Gastrocnemius medialis (tissue), 4 donors: ENCODE data around the gene ARV1.
"Not testable (repeated sequence)": the region's sequence is repeated elsewhere in the genome, so short reads cannot be mapped to it uniquely, and the experiment has no call there.

Source experiments
- CTCF ChIP-seq, 5 experiments: fragments of 450-650 bp in 3 of 5; fragments of 200-600 bp in 2 of 5; sonication (generic) in 2 of 5; IDR thresholded peaks in 4 of 5; conservative IDR thresholded peaks in 1 of 5; 1 replicate in 4 of 5; 2 replicates in 1 of 5; pipeline ENCODE4 v1.5.1; 2016 to 2019; ENCODE audit warnings: antibody characterized with exemption in 5 of 5, mild to moderate bottlenecking in 3 of 5, moderate library complexity in 3 of 5
- POLR2A ChIP-seq, 2 donors: fragments of 450-650 bp; IDR thresholded peaks; one replicate each; pipeline ENCODE4 v1.6.1; 2017; ENCODE audit warnings: antibody characterized with exemption in 2 of 2, mild to moderate bottlenecking in 2 of 2, moderate library complexity in 2 of 2

DNA sequence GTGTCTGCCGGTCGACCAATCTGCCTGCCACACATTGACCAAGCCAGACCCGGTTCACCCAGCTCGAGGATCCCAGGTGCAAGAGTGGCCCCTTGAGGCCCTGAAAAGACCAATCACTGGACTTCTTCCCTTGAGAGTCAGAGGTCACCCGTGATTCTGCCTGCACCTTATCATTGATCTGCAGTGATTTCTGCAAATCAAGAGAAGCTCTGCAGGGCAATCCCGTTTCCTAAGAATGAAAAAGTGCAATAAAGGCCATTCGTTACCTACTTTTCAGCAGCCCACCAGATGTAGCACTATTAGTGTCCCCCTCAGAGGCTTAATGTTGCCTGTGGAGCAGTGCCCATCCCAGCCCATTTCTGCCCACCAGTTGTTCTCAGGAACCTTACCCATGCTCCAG, 43.6 kb downstream of the ARV1 start:
- TF ChIP-seq CTCF (IDR thresholded peaks at IDR 0.05 in 4 of 5, conservative IDR thresholded peaks at IDR 0.05 in 1 of 5); POLR2A (IDR thresholded peaks at IDR 0.05): not testable (repeated sequence)
